Ectodermal cell (in vitro differentiated cells): Measurements from ENCODE around the gene SCO1.

Source experiments
- H3K27ac ChIP-seq: 2 replicates; pipeline ENCODE4 v1.7.0; 2013; ENCODE audit warnings: mild to moderate bottlenecking, low read depth, low read length; ENCODE audit not compliant: insufficient read depth, poor library complexity, severe bottlenecking
- H3K27me3 ChIP-seq: 2 replicates; pipeline ENCODE4 v1.7.0; 2013; ENCODE audit warnings: mild to moderate bottlenecking, low read length; ENCODE audit not compliant: insufficient read depth, control insufficient read depth, poor library complexity, severe bottlenecking
- H3K36me3 ChIP-seq: one replicate; pipeline ENCODE4 v1.7.0; 2013; ENCODE audit warnings: low read length; ENCODE audit not compliant: control insufficient read depth, insufficient read depth
- H3K4me1 ChIP-seq: one replicate; pipeline ENCODE4 v1.7.0; 2013; ENCODE audit warnings: low read length; ENCODE audit not compliant: control insufficient read depth, insufficient read depth
- H3K4me3 ChIP-seq: 2 replicates; pipeline ENCODE4 v1.7.0; 2013; ENCODE audit warnings: low read depth, low read length, control low read depth; ENCODE audit not compliant: insufficient read depth
- H3K9me3 ChIP-seq: 2 replicates; pipeline ENCODE4 v1.7.0; 2013; ENCODE audit warnings: mild to moderate bottlenecking, low read length, moderate library complexity; ENCODE audit not compliant: control insufficient read depth
- WGBS, 2 experiments: methylation state at CpG; one replicate each; pipeline ENCODE4 v1.1.7; 2013; ENCODE audit warnings: missing lambda C conversion rate in 2 of 2; 5-methylcytosine and 5-hydroxymethylcytosine counted together

Gene SCO1

GRCh38 chr17:10657879-10658278 lies 39.5 kb downstream of the SCO1 start:
- Histone ChIP-seq H3K36me3 (no peaks in the 10 kb centered on the region), H3K27me3 (no peaks in the 10 kb centered on the region), H3K4me3 (no peak overlapping the region), H3K9me3 (no peaks in the 10 kb centered on the region), H3K27ac (no peak overlapping the region), H3K4me1 (no peaks in the 10 kb centered on the region)
- 84 to 91% methylated on average over 10 of the region's 10 CpGs for WGBS, 2 experiments

- WGBS, 2 experiments: 88 to 90% methylated on average over 15 of the region's 15 CpGs
- Histone ChIP-seq H3K36me3 (no peaks in the 10 kb centered on the region), H3K9me3 (no peaks in the 10 kb centered on the region), H3K4me1 (no peaks in the 10 kb centered on the region), H3K27me3 (no peaks in the 10 kb centered on the region), H3K4me3 (no peak within 1 kb of the TSS), H3K27ac (no peak within 1 kb of the TSS)
Measured at GRCh38 chr17:10657148-10657547, 40.2 kb downstream of the SCO1 start, which contains the start of gene MYH3. Gene MYH3, minus strand, starts transcription at chr17:10657309. Its CDS starts 2,245 bp downstream, at chr17:10655064.

GRCh38 chr17:10653987-10654386 lies 43.3 kb downstream of the SCO1 start:
- WGBS, 2 experiments: 92 to 93% methylated on average over 5 of the region's 5 CpGs
- H3K27me3 ChIP-seq: no peaks in the 10 kb centered on the region
- no peaks in the 10 kb centered on the region for H3K9me3 ChIP-seq
- H3K4me3 ChIP-seq: no peak overlapping the region
- H3K36me3 ChIP-seq: no peaks in the 10 kb centered on the region
- no peak overlapping the region for H3K27ac ChIP-seq
- H3K4me1 ChIP-seq: no peaks in the 10 kb centered on the region

GRCh38 chr17:10652984-10653659 lies 44.2 kb downstream of the SCO1 start:
- Histone ChIP-seq H3K4me3 (no peak overlapping the region), H3K36me3 (no peaks in the 10 kb centered on the region), H3K4me1 (no peaks in the 10 kb centered on the region), H3K27ac (no peak overlapping the region), H3K27me3 (no peaks in the 10 kb centered on the region), H3K9me3 (no peaks in the 10 kb centered on the region)
- 94 to 95% methylated on average over 11 of the region's 11 CpGs for WGBS, 2 experiments

- 70 to 72% methylated on average over 9 of the region's 9 CpGs for WGBS, 2 experiments
- no peak overlapping the region for H3K27ac ChIP-seq
Measured at GRCh38 chr17:10651927-10652326, 45.4 kb downstream of the SCO1 start.

GRCh38 chr17:10649602-10650001 lies 47.7 kb downstream of the SCO1 start:
- WGBS, 2 experiments: 90 to 95% methylated on average over 4 to 5 of the region's 5 CpGs
- no peak overlapping the region for H3K27ac ChIP-seq

More at GRCh38 chr17:10651927-10652326, 45.4 kb downstream of the SCO1 start:
- Histone ChIP-seq H3K36me3 (no peaks in the 10 kb centered on the region), H3K9me3 (no peaks in the 10 kb centered on the region), H3K4me3 (no peak overlapping the region), H3K4me1 (no peaks in the 10 kb centered on the region), H3K27me3 (no peaks in the 10 kb centered on the region)

GRCh38 chr17:10648956-10649355 lies 48.4 kb downstream of the SCO1 start:
- Histone ChIP-seq H3K4me3 (no peak overlapping the region), H3K36me3 (no peaks in the 10 kb centered on the region), H3K4me1 (no peaks in the 10 kb centered on the region), H3K27ac (no peak overlapping the region), H3K27me3 (no peaks in the 10 kb centered on the region), H3K9me3 (no peaks in the 10 kb centered on the region)
- 87 to 91% methylated on average over 3 of the region's 3 CpGs for WGBS, 2 experiments

More at GRCh38 chr17:10649602-10650001, 47.7 kb downstream of the SCO1 start:
- no peaks in the 10 kb centered on the region for H3K4me1 ChIP-seq
- H3K36me3 ChIP-seq: no peaks in the 10 kb centered on the region
- no peak overlapping the region for H3K4me3 ChIP-seq
- H3K9me3 ChIP-seq: no peaks in the 10 kb centered on the region
- no peaks in the 10 kb centered on the region for H3K27me3 ChIP-seq

GRCh38 chr17:10648381-10648780 lies 49.0 kb downstream of the SCO1 start:
- Histone ChIP-seq H3K4me1 (no peaks in the 10 kb centered on the region), H3K4me3 (no peak overlapping the region), H3K27me3 (no peaks in the 10 kb centered on the region), H3K9me3 (no peaks in the 10 kb centered on the region), H3K36me3 (no peaks in the 10 kb centered on the region), H3K27ac (no peak overlapping the region)
- 87 to 88% methylated on average over 5 of the region's 5 CpGs for WGBS, 2 experiments

GRCh38 chr17:10646392-10646990 lies 50.8 kb downstream of the SCO1 start:
- no peaks in the 10 kb centered on the region for H3K36me3 ChIP-seq
- WGBS, 2 experiments: 47 to 50% methylated on average over 8 of the region's 8 CpGs

GRCh38 chr17:10640475-10640874 lies 56.9 kb downstream of the SCO1 start:
- Histone ChIP-seq H3K27me3 (no peaks in the 10 kb centered on the region), H3K4me1 (no peaks in the 10 kb centered on the region), H3K4me3 (no peak overlapping the region), H3K27ac (no peak overlapping the region), H3K36me3 (no peaks in the 10 kb centered on the region), H3K9me3 (no peaks in the 10 kb centered on the region)
- WGBS, 2 experiments: 61 to 62% methylated on average over 3 of the region's 3 CpGs

More at GRCh38 chr17:10646392-10646990, 50.8 kb downstream of the SCO1 start:
- Histone ChIP-seq H3K9me3 (no peaks in the 10 kb centered on the region), H3K4me3 (no peak overlapping the region), H3K27me3 (no peaks in the 10 kb centered on the region), H3K27ac (no peak overlapping the region), H3K4me1 (no peaks in the 10 kb centered on the region)
